ENCODE measurements around the gene RANBP3. TPM values are rescaled to one million over a fixed set of nuclear protein-coding genes. Genes with fewer than 3 reads are reported as not detected.

RANBP3 gene
- total RNA-seq, 1 donor from 2014 or later: 98.5 TPM

DNA sequence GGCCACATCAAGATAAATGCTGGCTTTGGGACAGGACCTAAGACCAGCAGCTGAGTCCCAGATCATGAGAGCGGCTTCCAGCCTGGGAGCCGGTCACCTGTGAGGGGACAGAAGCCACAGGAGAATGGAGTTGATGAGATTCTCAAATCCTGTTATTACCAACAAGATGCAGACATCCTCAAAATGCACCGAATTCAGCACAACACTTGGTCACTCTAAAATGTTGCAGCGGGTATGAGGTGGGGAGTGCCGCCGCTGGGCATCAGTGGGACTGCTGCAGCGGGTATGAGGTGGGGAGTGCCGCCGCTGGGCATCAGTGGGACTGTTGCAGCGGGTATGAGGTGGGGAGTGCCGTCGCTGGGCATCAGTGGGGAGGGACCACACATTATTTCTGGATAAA lies 21.2 kb downstream of the RANBP3 start:
- intact Hi-C loops (cut with micrococcal nuclease): no loop called here
- no peaks in the 10 kb centered on the region for H3K9me3 Mint-ChIP-seq
- POLR2A ChIA-PET: no interaction called here
- H3K4me3 Mint-ChIP-seq: no peak overlapping the region
- H3K27me3 Mint-ChIP-seq: no peaks in the 10 kb centered on the region
- TF ChIP-seq, protein P1, sequence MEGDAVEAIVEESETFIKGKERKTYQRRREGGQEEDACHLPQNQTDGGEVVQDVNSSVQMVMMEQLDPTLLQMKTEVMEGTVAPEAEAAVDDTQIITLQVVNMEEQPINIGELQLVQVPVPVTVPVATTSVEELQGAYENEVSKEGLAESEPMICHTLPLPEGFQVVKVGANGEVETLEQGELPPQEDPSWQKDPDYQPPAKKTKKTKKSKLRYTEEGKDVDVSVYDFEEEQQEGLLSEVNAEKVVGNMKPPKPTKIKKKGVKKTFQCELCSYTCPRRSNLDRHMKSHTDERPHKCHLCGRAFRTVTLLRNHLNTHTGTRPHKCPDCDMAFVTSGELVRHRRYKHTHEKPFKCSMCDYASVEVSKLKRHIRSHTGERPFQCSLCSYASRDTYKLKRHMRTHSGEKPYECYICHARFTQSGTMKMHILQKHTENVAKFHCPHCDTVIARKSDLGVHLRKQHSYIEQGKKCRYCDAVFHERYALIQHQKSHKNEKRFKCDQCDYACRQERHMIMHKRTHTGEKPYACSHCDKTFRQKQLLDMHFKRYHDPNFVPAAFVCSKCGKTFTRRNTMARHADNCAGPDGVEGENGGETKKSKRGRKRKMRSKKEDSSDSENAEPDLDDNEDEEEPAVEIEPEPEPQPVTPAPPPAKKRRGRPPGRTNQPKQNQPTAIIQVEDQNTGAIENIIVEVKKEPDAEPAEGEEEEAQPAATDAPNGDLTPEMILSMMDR (IDR thresholded peaks at IDR 0.05): no peak
- no peak overlapping the region for H3K27ac Mint-ChIP-seq
- peaks cover 77% of the 10 kb centered on the region for H3K4me1 Mint-ChIP-seq
- CTCF ChIA-PET: interaction anchor here (1.3 kb wide), 1 partner anchor 11 kb away, joined by 5 read pairs; no protein-coding TSS in a partner anchor
- ATAC-seq (ENCODE audit: low read depth) (no peak), DNase-seq (no peak)
- H3K36me3 Mint-ChIP-seq (ENCODE audit: low read depth): peaks cover 25% of the 10 kb centered on the region

DNA sequence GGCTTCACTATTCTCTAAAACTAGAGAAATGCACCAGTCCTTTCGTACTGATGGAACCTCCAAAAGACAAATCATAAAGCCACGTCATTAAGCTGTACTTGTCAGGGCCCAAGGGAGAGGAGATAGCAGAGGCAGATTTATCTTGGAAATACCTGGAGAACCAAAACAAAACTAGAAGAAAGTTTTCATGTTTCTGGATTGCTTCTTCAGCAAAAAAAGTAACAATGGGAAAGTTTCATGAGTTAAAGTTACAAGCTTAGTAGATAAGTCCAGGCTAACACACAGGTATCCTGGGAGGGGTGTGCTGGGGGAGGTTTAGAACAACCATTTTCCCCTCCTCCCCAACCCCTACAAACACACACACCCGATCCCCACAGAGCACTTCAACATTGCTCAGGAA lies 21.6 kb downstream of the RANBP3 start:
- H3K27me3 Mint-ChIP-seq: no peaks in the 10 kb centered on the region
- intact Hi-C loops (cut with micrococcal nuclease): no loop called here
- H3K4me1 Mint-ChIP-seq: peaks cover 79% of the 10 kb centered on the region
- CTCF ChIA-PET: interaction anchor here (1.3 kb wide), 1 partner anchor 11 kb away, joined by 5 read pairs; no protein-coding TSS in a partner anchor
- ATAC-seq (ENCODE audit: low read depth) (no peak), DNase-seq (no peak)
- peaks cover 25% of the 10 kb centered on the region for H3K36me3 Mint-ChIP-seq (ENCODE audit: low read depth)
- TF ChIP-seq, protein P1 (IDR thresholded peaks at IDR 0.05): no peak
- POLR2A ChIA-PET: no interaction called here
- no peak overlapping the region for H3K4me3 Mint-ChIP-seq
- no peak overlapping the region for H3K27ac Mint-ChIP-seq
- H3K9me3 Mint-ChIP-seq: no peaks in the 10 kb centered on the region

DNA sequence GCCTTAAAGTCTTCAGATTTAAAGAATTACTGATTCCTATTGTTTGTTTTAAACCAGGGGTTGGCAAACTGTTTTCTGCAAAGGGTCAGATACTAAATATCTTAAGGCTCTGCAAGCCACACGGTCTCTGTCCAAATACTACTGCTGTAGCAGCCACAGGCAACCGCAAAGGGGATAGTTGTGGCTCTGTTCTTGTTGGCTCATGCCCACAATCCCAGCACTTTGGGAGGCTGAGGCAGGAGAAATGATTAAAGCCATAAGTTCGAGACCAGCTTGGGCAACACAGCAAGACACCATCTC lies 22.4 kb downstream of the RANBP3 start:
- TF ChIP-seq, protein P1 (IDR thresholded peaks at IDR 0.05): no peak
- Mint-ChIP-seq H3K27ac (no peak overlapping the region), H3K4me3 (no peak overlapping the region), H3K27me3 (no peaks in the 10 kb centered on the region), H3K36me3 (ENCODE audit: low read depth) (peaks cover 28% of the 10 kb centered on the region), H3K4me1 (peaks cover 79% of the 10 kb centered on the region), H3K9me3 (no peaks in the 10 kb centered on the region)
- intact Hi-C loops (cut with micrococcal nuclease): no loop called here
- DNase-seq: no peak
- ChIA-PET POLR2A (no interaction called here), CTCF (interaction anchor here (1.3 kb wide), 1 partner anchor 12 kb away, joined by 5 read pairs; no protein-coding TSS in a partner anchor)
- ATAC-seq (ENCODE audit: low read depth): no peak

DNA sequence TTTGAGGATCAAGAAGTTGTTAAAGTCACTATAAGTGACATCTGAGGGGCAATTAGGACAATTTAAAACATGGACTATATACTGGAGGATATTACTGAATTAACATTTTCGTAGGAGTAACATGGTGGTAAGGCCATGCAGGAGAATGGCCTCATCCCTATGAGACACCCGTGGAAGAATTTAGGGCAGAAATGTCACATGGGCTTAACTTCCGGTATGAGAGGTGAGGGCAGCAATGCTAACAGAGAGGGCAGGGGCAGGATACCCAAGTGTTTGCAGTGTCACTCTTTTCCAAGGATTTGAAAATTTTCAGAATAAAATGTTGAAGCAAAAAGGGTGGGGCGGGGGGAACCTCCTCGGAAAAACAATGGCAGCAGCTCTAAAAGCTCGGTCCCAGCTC lies 23.6 kb downstream of the RANBP3 start:
- POLR2A ChIA-PET: no interaction called here
- ATAC-seq (ENCODE audit: low read depth): no peak

DNA sequence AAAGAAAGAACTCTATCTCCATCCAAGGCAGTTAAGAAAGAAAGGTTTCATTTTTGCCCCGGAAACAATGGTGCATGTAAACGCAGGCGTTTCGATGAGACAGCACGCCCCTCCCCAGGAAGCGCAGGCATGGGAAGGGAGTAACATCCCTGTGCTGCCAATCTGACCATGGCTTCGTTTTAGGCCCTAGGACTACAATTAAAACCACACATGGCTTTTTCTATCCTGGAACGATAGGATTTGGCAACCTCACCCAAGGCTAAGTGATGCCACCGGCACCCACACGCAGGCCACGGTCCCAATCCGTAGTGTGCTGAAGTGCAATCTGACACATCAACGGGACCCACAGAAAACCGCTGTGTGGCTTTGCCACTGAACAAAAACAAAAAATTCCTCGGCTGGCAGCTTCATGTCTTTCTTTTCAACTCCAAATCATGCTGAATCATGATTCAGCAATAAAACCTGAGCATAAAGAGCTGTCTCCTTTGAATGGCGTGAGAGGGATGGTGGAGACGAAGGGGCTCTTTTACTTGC lies 24.2 kb downstream of the RANBP3 start:
- ChIA-PET POLR2A (no interaction called here), CTCF (interaction anchor here (1.9 kb wide), 1 partner anchor 13 kb away, joined by 4 read pairs; no protein-coding TSS in a partner anchor)
- Mint-ChIP-seq H3K9me3 (no peaks in the 10 kb centered on the region), H3K4me3 (no peak overlapping the region), H3K36me3 (ENCODE audit: low read depth) (peaks cover 44% of the 10 kb centered on the region), H3K4me1 (peaks cover 87% of the 10 kb centered on the region), H3K27me3 (no peaks in the 10 kb centered on the region), H3K27ac (peak overlapping the region; percentile 43)
- DNase-seq (no peak), ATAC-seq (ENCODE audit: low read depth) (no peak)
- TF ChIP-seq, protein P1 (IDR thresholded peaks at IDR 0.05): no peak
- intact Hi-C loops (cut with micrococcal nuclease): no loop called here

More for the DNA sequence above, 23.6 kb downstream of the RANBP3 start:
- no peaks in the 10 kb centered on the region for H3K9me3 Mint-ChIP-seq
- H3K36me3 Mint-ChIP-seq (ENCODE audit: low read depth): peaks cover 41% of the 10 kb centered on the region
- CTCF ChIA-PET: no interaction called here
- H3K27me3 Mint-ChIP-seq: no peaks in the 10 kb centered on the region
- peak overlapping the region; percentile 43 for H3K27ac Mint-ChIP-seq
- H3K4me1 Mint-ChIP-seq: peaks cover 86% of the 10 kb centered on the region
- TF ChIP-seq, protein P1 (IDR thresholded peaks at IDR 0.05): no peak
- H3K4me3 Mint-ChIP-seq: no peak overlapping the region
- intact Hi-C loops (cut with micrococcal nuclease): no loop called here
- no peak for DNase-seq

Data from activated B cell treated with CpG ODN at 0.5 μM for 24 hours (primary cell).